Vagina (tissue), 2 donors: ENCODE data around the gene KRT5.

Experiments
- CTCF ChIP-seq, 3 experiments: fragments of 450-650 bp in 2 of 3; fragments of 200-600 bp in 1 of 3; sonication (generic) in 1 of 3; IDR thresholded peaks; one replicate each; pipeline ENCODE4 v1.5.1; 2017 to 2019; ENCODE audit warnings: antibody characterized with exemption in 3 of 3, mild to moderate bottlenecking in 2 of 3, moderate library complexity in 2 of 3
- POLR2A ChIP-seq, 2 donors: fragments of 450-650 bp; IDR thresholded peaks; one replicate each; pipeline ENCODE4 v1.6.1; 2017; ENCODE audit warnings: antibody characterized with exemption in 2 of 2, mild to moderate bottlenecking in 2 of 2, moderate library complexity in 2 of 2
- POLR2AphosphoS5 ChIP-seq, 2 donors: sonication (generic); formaldehyde crosslinking; IDR thresholded peaks; one replicate each; pipeline ENCODE4 v1.9.0; 2017; ENCODE audit warnings: antibody characterized with exemption in 2 of 2, mild to moderate bottlenecking in 2 of 2, low read depth in 1 of 2; ENCODE audit not compliant: insufficient read depth in 1 of 2

DNA sequence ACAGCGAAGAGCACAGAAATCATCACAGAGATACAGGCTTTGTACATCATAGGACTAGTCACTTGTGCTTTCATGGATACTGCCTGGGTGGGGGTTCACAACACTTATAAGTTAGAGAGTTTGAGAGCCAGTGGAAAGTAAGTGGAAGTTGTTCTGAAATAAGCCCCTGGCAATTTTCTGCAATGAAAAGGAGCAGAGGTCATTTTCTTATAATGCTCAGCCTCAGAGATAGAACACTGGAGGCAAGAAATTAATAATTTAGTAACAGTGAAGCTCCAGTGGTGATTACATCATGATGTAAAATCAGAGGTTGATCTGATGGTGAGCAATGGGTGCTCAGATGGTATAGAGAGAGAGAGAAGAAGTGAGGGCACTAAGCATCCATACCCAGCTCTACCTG lies 33.0 kb downstream of the KRT5 start:
- no peak for TF ChIP-seq CTCF (IDR thresholded peaks at IDR 0.05)
- TF ChIP-seq POLR2AphosphoS5 (IDR thresholded peaks at IDR 0.05; ENCODE audit: insufficient read depth in 1 of 2, low read depth in 1 of 2) = no peak
- no peak for TF ChIP-seq POLR2A (IDR thresholded peaks at IDR 0.05)
